Vagina (tissue), 2 donors: ENCODE measurements around the gene CBR1. TPM values are rescaled to one million over a fixed set of nuclear protein-coding genes. Genes with fewer than 3 reads are reported as not detected.
A peak's percentile ranks its signal among the peaks of the same experiment; 100 is the strongest.

Source experiments
- DNase-seq, 2 donors: peaks; one replicate each; pipeline ENCODE4 v3.0.0-alpha.2; 2017; ENCODE audit errors: extremely low spot score in 2 of 2
- H3K27ac ChIP-seq: fragments of 200-600 bp; sonication (generic); one replicate; pipeline ENCODE4 v1.5.1; 2019
- H3K27me3 ChIP-seq: fragments of 200-600 bp; sonication (generic); one replicate; pipeline ENCODE4 v1.5.1; 2019
- H3K36me3 ChIP-seq, 2 donors: fragments of 200-600 bp; sonication (generic); one replicate each; pipeline ENCODE4 v1.5.1; 2017 to 2019
- H3K4me1 ChIP-seq: fragments of 200-600 bp; sonication (generic); one replicate; pipeline ENCODE4 v1.5.1; 2019
- H3K4me3 ChIP-seq, 2 donors: fragments of 200-600 bp; sonication (generic); 1 replicate in 1 of 2; 2 replicates in 1 of 2; pipeline ENCODE4 v1.5.1; 2016 to 2019
- H3K9me3 ChIP-seq: fragments of 200-600 bp; sonication (generic); one replicate; pipeline ENCODE4 v1.5.1; 2019
- POLR2A ChIP-seq, 2 donors: fragments of 450-650 bp; IDR thresholded peaks; one replicate each; pipeline ENCODE4 v1.6.1; 2017; ENCODE audit warnings: antibody characterized with exemption in 2 of 2, mild to moderate bottlenecking in 2 of 2, moderate library complexity in 2 of 2
- POLR2AphosphoS5 ChIP-seq, 2 donors: sonication (generic); formaldehyde crosslinking; IDR thresholded peaks; one replicate each; pipeline ENCODE4 v1.9.0; 2017; ENCODE audit warnings: antibody characterized with exemption in 2 of 2, mild to moderate bottlenecking in 2 of 2, low read depth in 1 of 2; ENCODE audit not compliant: insufficient read depth in 1 of 2
- intact Hi-C: fragments of 100-400 bp; cut with DNase I; formaldehyde crosslinking; loops from one replicate; pipeline ENCODE4 v1.15.1; 2023
- total RNA-seq: library from RNA; depleted of rRNA; stranded (reverse); fragments of >200 nt; gene quantifications from one replicate; pipeline ENCODE4 v1.2.3, GENCODE V29; 2016
- TF ChIP-seq, protein P1 (sequence below), 3 experiments: fragments of 450-650 bp in 2 of 3; fragments of 200-600 bp in 1 of 3; sonication (generic) in 1 of 3; IDR thresholded peaks; one replicate each; pipeline ENCODE4 v1.5.1; 2017 to 2019; ENCODE audit warnings: antibody characterized with exemption in 3 of 3, mild to moderate bottlenecking in 2 of 3, moderate library complexity in 2 of 3

The CBR1 gene
- total RNA-seq, 1 donor from 2014 or later: 369 TPM

- TF ChIP-seq POLR2A (IDR thresholded peaks at IDR 0.05): no peak
- TF ChIP-seq, protein P1, sequence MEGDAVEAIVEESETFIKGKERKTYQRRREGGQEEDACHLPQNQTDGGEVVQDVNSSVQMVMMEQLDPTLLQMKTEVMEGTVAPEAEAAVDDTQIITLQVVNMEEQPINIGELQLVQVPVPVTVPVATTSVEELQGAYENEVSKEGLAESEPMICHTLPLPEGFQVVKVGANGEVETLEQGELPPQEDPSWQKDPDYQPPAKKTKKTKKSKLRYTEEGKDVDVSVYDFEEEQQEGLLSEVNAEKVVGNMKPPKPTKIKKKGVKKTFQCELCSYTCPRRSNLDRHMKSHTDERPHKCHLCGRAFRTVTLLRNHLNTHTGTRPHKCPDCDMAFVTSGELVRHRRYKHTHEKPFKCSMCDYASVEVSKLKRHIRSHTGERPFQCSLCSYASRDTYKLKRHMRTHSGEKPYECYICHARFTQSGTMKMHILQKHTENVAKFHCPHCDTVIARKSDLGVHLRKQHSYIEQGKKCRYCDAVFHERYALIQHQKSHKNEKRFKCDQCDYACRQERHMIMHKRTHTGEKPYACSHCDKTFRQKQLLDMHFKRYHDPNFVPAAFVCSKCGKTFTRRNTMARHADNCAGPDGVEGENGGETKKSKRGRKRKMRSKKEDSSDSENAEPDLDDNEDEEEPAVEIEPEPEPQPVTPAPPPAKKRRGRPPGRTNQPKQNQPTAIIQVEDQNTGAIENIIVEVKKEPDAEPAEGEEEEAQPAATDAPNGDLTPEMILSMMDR (IDR thresholded peaks at IDR 0.05): no peak
- TF ChIP-seq POLR2AphosphoS5 (IDR thresholded peaks at IDR 0.05; ENCODE audit: insufficient read depth in 1 of 2, low read depth in 1 of 2): no peak
- intact Hi-C loops: no loop called here
- no peak overlapping the region for H3K27ac ChIP-seq
- no peaks in the 10 kb centered on the region for H3K9me3 ChIP-seq
- no peak for DNase-seq
- H3K4me1 ChIP-seq: peaks cover 8% of the 10 kb centered on the region
- H3K4me3 ChIP-seq: no peak overlapping the region
- H3K27me3 ChIP-seq: no peaks in the 10 kb centered on the region
- H3K36me3 ChIP-seq: no peaks in the 10 kb centered on the region
These were observed 33.6 kb downstream of the CBR1 start for GRCh38 chr21:36103434-36103833.

- H3K27ac ChIP-seq: no peak overlapping the region
- DNase-seq: no peak
- peaks cover 8% of the 10 kb centered on the region for H3K4me1 ChIP-seq
- peak in 1 of 2 donors; percentile 33 for TF ChIP-seq POLR2AphosphoS5 (IDR thresholded peaks at IDR 0.05; ENCODE audit: insufficient read depth in 1 of 2, low read depth in 1 of 2)
- TF ChIP-seq POLR2A (IDR thresholded peaks at IDR 0.05): no peak
- TF ChIP-seq, protein P1 (IDR thresholded peaks at IDR 0.05): peak in 2 of 3 experiments; percentile 24 to 41
- H3K36me3 ChIP-seq: no peaks in the 10 kb centered on the region
- H3K4me3 ChIP-seq: peak overlapping the region in 1 of 2 donors; percentile 4
- no peaks in the 10 kb centered on the region for H3K9me3 ChIP-seq
- H3K27me3 ChIP-seq: no peaks in the 10 kb centered on the region
- intact Hi-C loops: loop anchor here (1.0 kb wide), 1 partner anchor 41 kb away; no protein-coding TSS in a partner anchor
These were observed 34.8 kb downstream of the CBR1 start for GRCh38 chr21:36104317-36105300.

GRCh38 chr21:36105327-36105842 lies 35.6 kb downstream of the CBR1 start:
- H3K4me1 ChIP-seq: peaks cover 8% of the 10 kb centered on the region
- peak overlapping the region in 1 of 2 donors; percentile 4 for H3K4me3 ChIP-seq
- no peaks in the 10 kb centered on the region for H3K27me3 ChIP-seq
- H3K36me3 ChIP-seq: no peaks in the 10 kb centered on the region
- no peak for DNase-seq
- TF ChIP-seq POLR2AphosphoS5 (IDR thresholded peaks at IDR 0.05; ENCODE audit: insufficient read depth in 1 of 2, low read depth in 1 of 2) (no peak), POLR2A (IDR thresholded peaks at IDR 0.05) (no peak)
- TF ChIP-seq, protein P1 (IDR thresholded peaks at IDR 0.05): no peak
- intact Hi-C loops: no loop called here
- no peak overlapping the region for H3K27ac ChIP-seq
- no peaks in the 10 kb centered on the region for H3K9me3 ChIP-seq

- Histone ChIP-seq H3K4me3 (no peak overlapping the region), H3K4me1 (peaks cover 12% of the 10 kb centered on the region), H3K9me3 (no peaks in the 10 kb centered on the region), H3K27me3 (no peaks in the 10 kb centered on the region), H3K27ac (no peak overlapping the region), H3K36me3 (no peaks in the 10 kb centered on the region)
- TF ChIP-seq POLR2A (IDR thresholded peaks at IDR 0.05) (no peak), POLR2AphosphoS5 (IDR thresholded peaks at IDR 0.05; ENCODE audit: insufficient read depth in 1 of 2, low read depth in 1 of 2) (no peak)
- TF ChIP-seq, protein P1 (IDR thresholded peaks at IDR 0.05): no peak
- DNase-seq: no peak
- intact Hi-C loops: no loop called here
These were observed 40.0 kb downstream of the CBR1 start for GRCh38 chr21:36109868-36110267.
